ENCODE measurements around the gene EML6.

DNA sequence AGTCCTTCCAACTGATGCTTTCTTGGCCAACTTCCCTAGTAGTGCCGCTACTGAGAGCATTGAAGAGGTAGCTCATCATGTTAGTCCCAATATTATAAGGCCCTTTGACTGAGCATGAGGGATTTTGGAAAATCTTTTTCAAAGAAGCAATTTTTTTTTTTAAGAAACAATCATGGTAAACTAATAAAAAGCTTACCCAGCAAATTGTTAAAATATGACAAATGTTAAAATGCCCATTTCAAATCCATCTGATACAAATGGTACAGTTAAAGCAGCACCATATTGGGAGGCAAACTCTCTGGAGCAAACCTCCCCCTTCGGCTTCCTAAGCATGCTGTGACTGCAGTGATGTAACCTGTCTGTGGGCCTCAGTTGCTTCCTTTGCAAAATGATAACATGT is 191.2 kb downstream of the EML6 start:
- TF ChIP-seq, protein P1, sequence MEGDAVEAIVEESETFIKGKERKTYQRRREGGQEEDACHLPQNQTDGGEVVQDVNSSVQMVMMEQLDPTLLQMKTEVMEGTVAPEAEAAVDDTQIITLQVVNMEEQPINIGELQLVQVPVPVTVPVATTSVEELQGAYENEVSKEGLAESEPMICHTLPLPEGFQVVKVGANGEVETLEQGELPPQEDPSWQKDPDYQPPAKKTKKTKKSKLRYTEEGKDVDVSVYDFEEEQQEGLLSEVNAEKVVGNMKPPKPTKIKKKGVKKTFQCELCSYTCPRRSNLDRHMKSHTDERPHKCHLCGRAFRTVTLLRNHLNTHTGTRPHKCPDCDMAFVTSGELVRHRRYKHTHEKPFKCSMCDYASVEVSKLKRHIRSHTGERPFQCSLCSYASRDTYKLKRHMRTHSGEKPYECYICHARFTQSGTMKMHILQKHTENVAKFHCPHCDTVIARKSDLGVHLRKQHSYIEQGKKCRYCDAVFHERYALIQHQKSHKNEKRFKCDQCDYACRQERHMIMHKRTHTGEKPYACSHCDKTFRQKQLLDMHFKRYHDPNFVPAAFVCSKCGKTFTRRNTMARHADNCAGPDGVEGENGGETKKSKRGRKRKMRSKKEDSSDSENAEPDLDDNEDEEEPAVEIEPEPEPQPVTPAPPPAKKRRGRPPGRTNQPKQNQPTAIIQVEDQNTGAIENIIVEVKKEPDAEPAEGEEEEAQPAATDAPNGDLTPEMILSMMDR (IDR thresholded peaks at IDR 0.05) = no peak
- TF ChIP-seq POLR2A (IDR thresholded peaks at IDR 0.05) = no peak
